Caco-2 (cell line): ENCODE results near the gene PDRG1. TPM values are rescaled to one million over a fixed set of nuclear protein-coding genes. Genes with fewer than 3 reads are reported as not detected.
A peak's percentile ranks its signal among the peaks of the same experiment; 100 is the strongest.

Experiments
- BruUV-seq: library from RNA; stranded (reverse); fragments of 400-500 nt; replicated peaks from 2 replicates; lab custom pipeline; 2021; lab: Mats Ljungman, UMichigan
- CTCF ChIA-PET: fragments of 300-600 bp; sonication (Branson Sonifier 250); formaldehyde crosslinking; loops from one replicate; lab custom pipeline; 2022; ENCODE audit warnings: antibody characterized with exemption; lab: Charles Lee
- POLR2A ChIA-PET: fragments of 300-600 bp; sonication (Branson Sonifier 250); formaldehyde crosslinking; loops from one replicate; lab custom pipeline; 2022; ENCODE audit warnings: antibody characterized with exemption; lab: Charles Lee
- DNase-seq, 2 experiments: peaks; one replicate each; pipeline versions ENCODE4 v3.0.0 to v3.0.0-alpha.2; 2020 to 2022
- H3K27me3 ChIP-seq: replicated peaks from 2 replicates; pipeline ENCODE4 v1.6.0; 2011; ENCODE audit warnings: low read length; ENCODE audit not compliant: control insufficient read depth, insufficient read depth
- H3K36me3 ChIP-seq: 2 replicates; pipeline ENCODE4 v1.5.1; 2011; ENCODE audit warnings: low read length; ENCODE audit not compliant: control insufficient read depth, insufficient read depth
- H3K4me1 ChIP-seq: fragments of 250-450 bp; sonication (Bioruptor Pico); 2 replicates; pipeline ENCODE4 v1.5.1; 2020; ENCODE audit warnings: mild to moderate bottlenecking
- H3K4me3 ChIP-seq: 2 replicates; pipeline ENCODE4 v1.5.1; 2011; ENCODE audit warnings: low read depth, mild to moderate bottlenecking, control low read depth, low read length
- H3K9me3 ChIP-seq: fragments of 250-450 bp; sonication (Bioruptor Pico); 2 replicates; pipeline ENCODE4 v1.5.1; 2020; ENCODE audit warnings: mild to moderate bottlenecking, moderate library complexity
- H3K27ac Mint-ChIP-seq: one replicate; pipeline ENCODE4 v1.8.0; 2022; ENCODE audit warnings: mixed read lengths; ENCODE audit not compliant: unreplicated experiment
- H3K27me3 Mint-ChIP-seq: one replicate; pipeline ENCODE4 v1.8.0; 2022; ENCODE audit warnings: mixed read lengths; ENCODE audit not compliant: insufficient read depth, unreplicated experiment
- H3K36me3 Mint-ChIP-seq: one replicate; pipeline ENCODE4 v1.8.0; 2022; ENCODE audit warnings: mild to moderate bottlenecking, mixed read lengths; ENCODE audit not compliant: insufficient read depth, unreplicated experiment
- H3K4me1 Mint-ChIP-seq: one replicate; pipeline ENCODE4 v1.8.0; 2022; ENCODE audit warnings: low read depth, mixed read lengths; ENCODE audit not compliant: unreplicated experiment
- H3K4me3 Mint-ChIP-seq: one replicate; pipeline ENCODE4 v1.8.0; 2022; ENCODE audit warnings: mild to moderate bottlenecking, moderate library complexity, mixed read lengths; ENCODE audit not compliant: unreplicated experiment
- H3K9me3 Mint-ChIP-seq: one replicate; pipeline ENCODE4 v1.8.0; 2022; ENCODE audit warnings: mixed read lengths; ENCODE audit not compliant: unreplicated experiment
- CTCF ChIP-seq, 2 experiments: fragments of 200-600 bp in 1 of 2; IDR thresholded peaks; 1 replicate in 1 of 2; 2 replicates in 1 of 2; pipeline versions ENCODE4 v1.5.1 to v1.8.0; 2011 to 2022; ENCODE audit warnings: antibody characterized with exemption in 1 of 2, control low read depth in 1 of 2, inconsistent platforms in 1 of 2, low read depth in 1 of 2, low read length in 1 of 2, mild to moderate bottlenecking in 1 of 2, moderate library complexity in 1 of 2; ENCODE audit not compliant: insufficient read depth in 1 of 2, severe bottlenecking in 1 of 2, unreplicated experiment in 1 of 2
- intact Hi-C: fragments of 100-400 bp; cut with micrococcal nuclease; formaldehyde crosslinking; loops from one replicate; pipeline ENCODE4 v1.10.0; 2022; ENCODE audit not compliant: unreplicated experiment
- total RNA-seq: library from RNA; stranded (reverse); gene quantifications from 2 replicates; pipeline ENCODE4 v1.2.3, GENCODE V29; 2022

PDRG1 gene
- total RNA-seq, 1 experiment from 2014 or later: 56.8 TPM

DNA sequence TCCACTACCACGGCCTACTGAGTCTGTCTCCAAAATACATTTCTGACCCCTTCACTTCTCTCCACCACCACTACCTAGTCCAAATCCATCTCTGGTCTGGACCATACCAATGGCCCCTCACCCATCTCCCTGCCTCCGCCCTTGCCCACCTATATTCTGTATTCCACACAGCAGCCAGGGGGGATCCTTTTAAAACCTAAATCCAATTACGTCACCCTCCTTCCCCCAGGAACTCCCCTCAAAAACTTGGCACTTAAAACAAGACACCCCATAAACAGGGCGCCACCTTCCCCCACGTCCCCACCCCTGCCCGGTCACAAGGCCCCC lies 680 bp downstream of the PDRG1 start:
- CTCF ChIA-PET: interaction anchor here (0.8 to 4.5 kb wide), 19 partner anchors 9 to 128 kb away, joined by 3 to 110 read pairs (median 10); partner anchors contain the start of gene XKR7
- Histone ChIP-seq H3K27me3 (no peaks in the 10 kb centered on the region), H3K36me3 (peaks cover 10% of the 10 kb centered on the region), H3K4me1 (peaks cover 6% of the 10 kb centered on the region; the same call in 1 of the 2 replicates), H3K9me3 (no peaks in the 10 kb centered on the region), H3K4me3 (peak overlapping the region; percentile 61)
- peaks cover 11% of the 10 kb centered on the region for H3K4me1 Mint-ChIP-seq
- H3K4me3 Mint-ChIP-seq: peak overlapping the region; percentile 95
- H3K27me3 Mint-ChIP-seq: peaks cover 3% of the 10 kb centered on the region
- peaks cover 57% of the 10 kb centered on the region for H3K36me3 Mint-ChIP-seq
- POLR2A ChIA-PET: interaction anchor here (0.8 to 0.9 kb wide), 2 partner anchors 67 to 102 kb away, joined by 3 read pairs; no protein-coding TSS in a partner anchor
- no peak for TF ChIP-seq CTCF (IDR thresholded peaks at IDR 0.05; ENCODE audit: insufficient read depth in 1 of 2, low read depth in 1 of 2, low read length in 1 of 2, severe bottlenecking in 1 of 2, unreplicated experiment in 1 of 2)
- H3K9me3 Mint-ChIP-seq: no peaks in the 10 kb centered on the region
- H3K27ac Mint-ChIP-seq: peak overlapping the region; percentile 96
- intact Hi-C loops: loop anchor here (5.0 kb wide), 2 partner anchors 66 to 141 kb away; no protein-coding TSS in a partner anchor
- no TSS peak for BruUV-seq
- no peak for DNase-seq

DNA sequence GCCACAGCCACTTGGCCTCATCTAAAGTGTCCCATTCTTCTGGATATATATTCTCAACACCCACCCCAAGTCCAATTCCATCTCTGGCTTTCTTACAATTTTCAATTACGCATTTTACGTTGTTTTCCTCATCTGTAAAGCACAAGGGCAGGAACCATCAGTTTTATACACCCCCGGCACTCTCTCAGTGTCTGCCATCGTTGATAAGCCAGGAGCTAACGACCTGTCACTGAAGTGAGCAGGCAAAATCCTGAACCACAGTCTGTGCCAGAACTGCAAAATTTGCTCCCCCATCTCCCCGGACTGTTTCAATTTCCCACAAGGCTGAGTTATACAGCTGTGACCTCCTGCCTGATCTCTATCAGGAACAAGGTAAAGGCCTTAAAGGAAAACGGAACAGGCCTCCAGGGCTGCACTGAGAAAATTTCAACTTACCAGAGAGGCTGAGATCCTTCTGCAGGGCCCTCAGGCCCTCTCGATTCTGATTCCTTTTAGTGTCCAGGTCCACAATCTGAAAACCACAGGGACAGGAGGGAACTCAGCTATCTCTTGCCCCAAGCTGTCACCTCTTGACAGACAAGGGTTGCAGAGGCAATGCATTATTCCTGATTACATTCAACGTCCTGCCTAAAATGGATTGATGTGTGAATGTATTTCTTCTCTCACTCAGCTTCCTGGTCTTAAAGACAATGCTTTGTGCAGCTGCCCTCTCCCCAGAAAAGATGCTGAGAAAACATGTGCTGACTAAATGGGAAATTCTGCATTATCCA lies 1.8 kb downstream of the PDRG1 start:
- no peak for TF ChIP-seq CTCF (IDR thresholded peaks at IDR 0.05; ENCODE audit: insufficient read depth in 1 of 2, low read depth in 1 of 2, low read length in 1 of 2, severe bottlenecking in 1 of 2, unreplicated experiment in 1 of 2)
- Mint-ChIP-seq H3K27me3 (no peaks in the 10 kb centered on the region), H3K36me3 (peaks cover 63% of the 10 kb centered on the region), H3K27ac (no peak overlapping the region), H3K4me3 (peak overlapping the region; percentile 95), H3K9me3 (no peaks in the 10 kb centered on the region), H3K4me1 (peaks cover 11% of the 10 kb centered on the region)
- H3K9me3 ChIP-seq: no peaks in the 10 kb centered on the region
- no peaks in the 10 kb centered on the region for H3K27me3 ChIP-seq
- ChIA-PET CTCF (interaction anchor here (0.6 to 4.5 kb wide), 6 partner anchors 15 to 126 kb away, joined by 3 to 110 read pairs (median 15); no protein-coding TSS in a partner anchor), POLR2A (no interaction called here)
- no TSS peak for BruUV-seq
- H3K36me3 ChIP-seq: peaks cover 10% of the 10 kb centered on the region
- peaks cover 6% of the 10 kb centered on the region; the same call in 1 of the 2 replicates for H3K4me1 ChIP-seq
- intact Hi-C loops: loop anchor here (5.0 kb wide), 2 partner anchors 67 to 142 kb away; no protein-coding TSS in a partner anchor
- DNase-seq: no peak
- H3K4me3 ChIP-seq: peak overlapping the region; percentile 61

- peaks cover 10% of the 10 kb centered on the region for H3K36me3 ChIP-seq
- no peak for DNase-seq
- H3K4me1 ChIP-seq: peaks cover 6% of the 10 kb centered on the region; the same call in 1 of the 2 replicates
- POLR2A ChIA-PET: no interaction called here
- no peak overlapping the region for H3K27ac Mint-ChIP-seq
- H3K36me3 Mint-ChIP-seq: peaks cover 69% of the 10 kb centered on the region
- no peak overlapping the region for H3K4me3 Mint-ChIP-seq
- peaks cover 11% of the 10 kb centered on the region for H3K4me1 Mint-ChIP-seq
- H3K9me3 Mint-ChIP-seq: no peaks in the 10 kb centered on the region
- CTCF ChIA-PET: interaction anchor here (0.8 kb wide), 1 partner anchor 70 kb away, joined by 7 read pairs; no protein-coding TSS in a partner anchor
- no peaks in the 10 kb centered on the region for H3K27me3 Mint-ChIP-seq
- TF ChIP-seq CTCF (IDR thresholded peaks at IDR 0.05; ENCODE audit: insufficient read depth in 1 of 2, low read depth in 1 of 2, low read length in 1 of 2, severe bottlenecking in 1 of 2, unreplicated experiment in 1 of 2): no peak
- no TSS peak for BruUV-seq
- H3K27me3 ChIP-seq: no peaks in the 10 kb centered on the region
- intact Hi-C loops: no loop called here
- H3K4me3 ChIP-seq: no peak overlapping the region
- no peaks in the 10 kb centered on the region for H3K9me3 ChIP-seq
These were observed 3.8 kb downstream of the PDRG1 start for GRCh38 chr20:31948008-31948407.
